GM19099 (cell line): Measurements from ENCODE around the gene CD180.

Source experiments
- POLR2A ChIP-seq: IDR thresholded peaks from 3 replicates; pipeline ENCODE4 v1.6.1; 2011; ENCODE audit warnings: low read depth; ENCODE audit not compliant: insufficient read length; ENCODE audit errors: extremely low read depth

The CD180 gene

DNA sequence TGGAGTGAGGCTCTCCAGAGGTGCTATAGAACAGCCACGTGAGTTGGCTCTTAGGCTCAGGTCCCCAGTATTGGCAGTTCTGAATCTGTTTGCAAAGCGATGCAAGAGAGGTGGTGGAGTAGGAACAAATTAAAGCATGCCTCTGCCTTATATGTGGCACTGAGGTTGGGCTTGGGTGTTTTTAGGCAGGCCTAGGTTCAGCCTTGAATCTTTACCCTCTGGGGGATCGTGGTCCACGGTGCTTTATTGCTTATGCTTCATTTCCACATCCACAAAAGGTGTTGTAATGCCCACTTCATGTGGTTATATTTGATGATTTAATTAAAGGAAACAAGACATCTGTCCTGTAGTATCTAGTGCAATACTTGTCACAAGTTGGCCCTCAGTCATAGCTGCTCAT, 56.2 kb downstream of the CD180 start:
- TF ChIP-seq POLR2A: no peak

DNA sequence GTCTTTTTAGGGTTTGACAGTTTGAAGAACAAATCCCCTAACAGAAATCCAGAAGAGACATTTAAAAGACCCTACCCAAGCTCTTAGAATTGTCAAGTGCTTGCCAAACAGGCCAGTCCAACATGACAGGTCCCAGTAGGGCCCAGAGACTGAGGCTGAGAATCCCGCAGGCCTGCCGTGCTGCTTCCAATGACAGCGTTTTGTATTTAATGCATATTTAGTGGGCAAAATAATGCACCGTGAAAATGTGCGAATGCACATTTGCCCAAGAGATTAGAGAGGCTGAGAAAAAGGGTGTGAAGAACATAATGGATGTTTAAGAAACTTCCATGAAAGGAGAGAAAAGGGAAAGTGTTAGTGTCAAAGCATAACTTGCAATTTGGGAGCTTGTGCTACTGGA, 57.6 kb downstream of the CD180 start:
- TF ChIP-seq POLR2A: no peak

DNA sequence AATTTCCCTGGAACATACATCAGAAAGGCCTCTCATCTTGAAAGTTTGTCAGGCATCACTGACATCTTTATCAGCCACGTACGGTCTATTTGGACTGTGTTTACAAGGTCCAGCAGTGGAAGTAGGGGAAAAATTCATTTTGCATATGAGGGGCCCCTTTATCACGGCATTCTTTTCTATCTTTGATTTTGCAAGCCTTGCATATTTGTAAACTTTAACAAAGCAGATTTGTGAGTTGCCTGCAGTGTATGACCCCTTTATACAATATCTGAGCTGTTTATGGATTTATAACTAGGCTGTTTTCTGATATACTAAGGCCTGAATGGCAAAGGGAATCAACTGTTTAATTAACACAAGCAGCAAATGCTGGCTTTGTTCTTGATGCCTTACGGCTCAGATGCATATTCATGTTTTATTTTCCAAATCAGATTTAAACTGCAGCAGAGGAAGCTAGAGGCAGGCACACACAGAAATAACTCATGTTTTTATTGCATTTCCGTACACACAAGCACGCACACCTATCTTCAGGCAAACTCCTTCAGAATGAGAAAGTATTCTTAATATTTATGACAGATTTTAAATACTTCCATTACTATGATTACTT, 61.1 kb downstream of the CD180 start:
- TF ChIP-seq POLR2A: no peak

DNA sequence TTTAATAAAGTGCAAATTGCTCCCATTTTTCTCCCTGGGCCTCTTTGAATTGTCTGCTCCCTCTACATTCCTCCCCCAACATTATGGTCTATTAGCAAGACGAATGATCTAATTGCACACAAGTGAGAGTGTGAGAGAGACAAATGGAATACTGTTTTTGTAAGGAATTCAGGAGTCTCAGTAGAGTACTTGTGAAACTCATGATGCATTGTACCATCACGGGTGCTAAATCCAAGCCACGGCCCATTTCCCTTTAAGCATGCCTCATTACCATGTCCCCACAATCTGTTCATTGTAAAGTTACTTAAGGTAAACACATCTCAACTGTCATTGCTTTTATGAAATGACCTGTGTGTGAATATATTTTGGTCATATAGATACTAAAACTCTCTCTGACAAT, 62.8 kb downstream of the CD180 start:
- no peak for TF ChIP-seq POLR2A

DNA sequence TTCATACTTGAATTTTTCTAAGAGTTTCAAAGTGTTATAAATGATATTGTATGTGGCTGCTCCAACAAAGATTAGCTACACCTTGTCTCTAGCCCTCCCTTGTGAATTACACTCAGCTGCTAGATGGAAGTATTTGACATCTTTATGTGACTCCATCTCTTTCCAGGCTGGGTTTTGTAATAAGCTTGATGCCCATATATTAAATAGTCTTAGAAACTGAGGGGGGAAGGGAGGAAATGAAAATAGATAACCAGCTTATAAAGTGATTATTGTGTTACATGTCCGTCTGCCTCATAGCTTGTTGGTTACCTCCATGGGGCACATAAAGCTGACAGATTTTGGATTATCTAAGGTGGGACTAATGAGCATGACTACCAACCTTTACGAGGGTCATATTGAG, 63.4 kb downstream of the CD180 start:
- TF ChIP-seq POLR2A: no peak

DNA sequence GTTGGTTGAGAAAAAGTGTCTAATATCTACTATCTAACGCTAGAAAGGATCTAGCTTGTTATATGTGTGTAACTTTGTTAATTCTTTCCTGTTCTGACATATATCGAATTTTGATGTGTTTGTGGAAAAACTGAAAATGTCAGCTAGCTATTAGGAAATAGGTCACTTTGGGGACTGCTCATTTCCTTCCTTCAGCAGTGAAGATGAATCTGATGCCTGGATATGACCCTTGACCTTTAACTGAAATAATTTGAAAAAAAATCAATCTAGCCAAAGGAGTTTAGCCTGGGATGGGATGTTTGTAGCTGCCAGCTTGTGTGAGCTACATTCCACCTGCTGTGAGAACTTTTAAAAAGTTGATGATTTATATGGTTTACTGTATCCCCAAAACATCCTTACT, 66.8 kb downstream of the CD180 start:
- TF ChIP-seq POLR2A: no peak
